GM18909 (cell line): ENCODE results near the gene GSTK1.

ENCODE experiments used
- ATAC-seq: cut with Tn5 transposase; IDR thresholded peaks from one replicate; pipeline ENCODE4 v1.9.1; 2021; ENCODE audit warnings: mild to moderate bottlenecking; ENCODE audit not compliant: unreplicated experiment, poor library complexity

Gene GSTK1

GRCh38 chr7:143290293-143290692, 27.1 kb downstream of the GSTK1 start:
- ATAC-seq: no peak

- no peak for ATAC-seq
Observed at GRCh38 chr7:143292876-143293275, 29.6 kb downstream of the GSTK1 start.

GRCh38 chr7:143295870-143296269, 32.6 kb downstream of the GSTK1 start:
- no peak for ATAC-seq

GRCh38 chr7:143296686-143297085, 33.4 kb downstream of the GSTK1 start:
- no peak for ATAC-seq

GRCh38 chr7:143299346-143299745, 36.1 kb downstream of the GSTK1 start:
- ATAC-seq: no peak

- ATAC-seq: no peak
Observed at GRCh38 chr7:143299840-143300239, 36.6 kb downstream of the GSTK1 start.

- no peak for ATAC-seq
Observed at GRCh38 chr7:143300959-143301935, 38.0 kb downstream of the GSTK1 start.

GRCh38 chr7:143303733-143304132, 40.5 kb downstream of the GSTK1 start:
- ATAC-seq: no peak

- ATAC-seq: no peak
Observed at GRCh38 chr7:143304938-143305337, 41.7 kb downstream of the GSTK1 start.

GRCh38 chr7:143305423-143306070, 42.3 kb downstream of the GSTK1 start:
- ATAC-seq: no peak

GRCh38 chr7:143308632-143309031, 45.4 kb downstream of the GSTK1 start:
- ATAC-seq: no peak

GRCh38 chr7:143314127-143314526, 50.9 kb downstream of the GSTK1 start:
- ATAC-seq: no peak

GRCh38 chr7:143315776-143316175, 52.5 kb downstream of the GSTK1 start, which contains the start of gene CLCN1:
Gene CLCN1, plus strand, starts transcription at chr7:143316111. Its CDS starts 102 bp downstream, at chr7:143316213.
- no peak for ATAC-seq

GRCh38 chr7:143316492-143316891, 53.3 kb downstream of the GSTK1 start:
- no peak for ATAC-seq

GRCh38 chr7:143318661-143319060, 55.4 kb downstream of the GSTK1 start:
- no peak for ATAC-seq
